OCI-LY1 (cell line): ENCODE data around the gene GDPD1.

Experiments used
- EZH2 ChIP-seq: fragments of 200-600 bp; sonication (generic), shearing (Covaris generic); IDR thresholded peaks from 2 replicates; pipeline ENCODE4 v1.8.0; 2017; ENCODE audit warnings: borderline replicate concordance, mixed run types, mild to moderate bottlenecking, antibody characterized with exemption, low read length, moderate library complexity, mixed read lengths
- TF ChIP-seq, protein P1 (sequence below): fragments of 200-600 bp; sonication (generic), shearing (Covaris generic); IDR thresholded peaks from 2 replicates; pipeline ENCODE4 v1.5.1; 2017; ENCODE audit warnings: mild to moderate bottlenecking, antibody characterized with exemption, low read length, moderate library complexity, mixed read lengths

DNA sequence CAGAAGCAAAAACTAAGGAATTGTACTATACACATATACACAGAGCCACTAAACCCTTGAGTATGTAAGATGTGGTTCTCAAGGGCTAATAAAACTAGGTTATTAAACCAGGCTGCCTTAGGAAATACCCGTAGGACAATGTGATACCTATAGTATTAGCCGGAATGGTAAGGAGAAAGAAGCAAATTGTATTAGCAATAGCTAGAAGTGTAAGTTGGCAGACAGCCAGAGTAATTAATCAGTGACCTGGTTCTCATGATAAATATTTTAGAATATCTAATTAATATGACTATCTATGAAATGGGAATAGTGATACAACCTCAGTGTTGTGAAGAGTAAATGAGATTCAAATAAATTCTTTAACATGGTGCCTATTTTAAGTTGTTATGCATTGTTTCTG, 18.6 kb downstream of the GDPD1 start:
- TF ChIP-seq, protein P1, sequence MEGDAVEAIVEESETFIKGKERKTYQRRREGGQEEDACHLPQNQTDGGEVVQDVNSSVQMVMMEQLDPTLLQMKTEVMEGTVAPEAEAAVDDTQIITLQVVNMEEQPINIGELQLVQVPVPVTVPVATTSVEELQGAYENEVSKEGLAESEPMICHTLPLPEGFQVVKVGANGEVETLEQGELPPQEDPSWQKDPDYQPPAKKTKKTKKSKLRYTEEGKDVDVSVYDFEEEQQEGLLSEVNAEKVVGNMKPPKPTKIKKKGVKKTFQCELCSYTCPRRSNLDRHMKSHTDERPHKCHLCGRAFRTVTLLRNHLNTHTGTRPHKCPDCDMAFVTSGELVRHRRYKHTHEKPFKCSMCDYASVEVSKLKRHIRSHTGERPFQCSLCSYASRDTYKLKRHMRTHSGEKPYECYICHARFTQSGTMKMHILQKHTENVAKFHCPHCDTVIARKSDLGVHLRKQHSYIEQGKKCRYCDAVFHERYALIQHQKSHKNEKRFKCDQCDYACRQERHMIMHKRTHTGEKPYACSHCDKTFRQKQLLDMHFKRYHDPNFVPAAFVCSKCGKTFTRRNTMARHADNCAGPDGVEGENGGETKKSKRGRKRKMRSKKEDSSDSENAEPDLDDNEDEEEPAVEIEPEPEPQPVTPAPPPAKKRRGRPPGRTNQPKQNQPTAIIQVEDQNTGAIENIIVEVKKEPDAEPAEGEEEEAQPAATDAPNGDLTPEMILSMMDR = no peak
- no peak for TF ChIP-seq EZH2
